HG02588 (cell line): Measurements from ENCODE around the gene TDP2.

Experiments used
- ATAC-seq: cut with Tn5 transposase; IDR thresholded peaks from one replicate; pipeline ENCODE4 v1.9.1; 2021; ENCODE audit warnings: mild to moderate bottlenecking, moderate library complexity; ENCODE audit not compliant: unreplicated experiment

The TDP2 gene

GRCh38 chr6:24606200-24606930 lies 60.3 kb downstream of the TDP2 start:
- ATAC-seq = no peak

- ATAC-seq = no peak
Measured at GRCh38 chr6:24603241-24603640, 63.5 kb downstream of the TDP2 start.

GRCh38 chr6:24600903-24601302 lies 65.8 kb downstream of the TDP2 start:
- no peak for ATAC-seq
